ENCODE results near the gene GOLIM4.
A peak's percentile ranks its signal among the peaks of the same experiment; 100 is the strongest.
"Not testable (repeated sequence)": the region's sequence is repeated elsewhere in the genome, so short reads cannot be mapped to it uniquely, and the experiment has no call there.

The GOLIM4 gene

GRCh38 chr3:168095611-168096209 lies at the start of gene GOLIM4:
Gene GOLIM4 (minus strand): TSS chr3:168095924. CDS start chr3:168095285, 639 bp downstream.
- peak within 1 kb of the TSS; percentile 90 for H3K4me3 ChIP-seq (replicated peaks; ENCODE audit: low read depth, low read length)
- TF ChIP-seq CTCF (IDR thresholded peaks at IDR 0.05; ENCODE audit: insufficient read depth, low read length, poor library complexity, severe bottlenecking), result peak; percentile 35

GRCh38 chr3:168141405-168141998 lies 45.8 kb upstream of the GOLIM4 start:
- no peak overlapping the region for H3K4me3 ChIP-seq (replicated peaks; ENCODE audit: low read depth, low read length)
- no peak for TF ChIP-seq CTCF (IDR thresholded peaks at IDR 0.05; ENCODE audit: insufficient read depth, low read length, poor library complexity, severe bottlenecking)
- no peak for DNase-seq (ENCODE audit: extremely low read depth, insufficient read length)
- no peaks in the 10 kb centered on the region for H3K36me3 ChIP-seq (ENCODE audit: control insufficient read depth, insufficient read depth, low read length)
- no peaks in the 10 kb centered on the region for H3K27me3 ChIP-seq (replicated peaks; ENCODE audit: control insufficient read depth, insufficient read depth, low read length)

More at GRCh38 chr3:168095611-168096209, at the start of gene GOLIM4:
- Histone ChIP-seq H3K36me3 (ENCODE audit: control insufficient read depth, insufficient read depth, low read length) (no peaks in the 10 kb centered on the region), H3K27me3 (replicated peaks; ENCODE audit: control insufficient read depth, insufficient read depth, low read length) (no peaks in the 10 kb centered on the region)
- peak; percentile 97 for DNase-seq (ENCODE audit: extremely low read depth, insufficient read length)

- Histone ChIP-seq H3K27me3 (replicated peaks; ENCODE audit: control insufficient read depth, insufficient read depth, low read length) (no peaks in the 10 kb centered on the region), H3K4me3 (replicated peaks; ENCODE audit: low read depth, low read length) (no peak overlapping the region), H3K36me3 (ENCODE audit: control insufficient read depth, insufficient read depth, low read length) (no peaks in the 10 kb centered on the region)
- DNase-seq (ENCODE audit: extremely low read depth, insufficient read length), result no peak
- TF ChIP-seq CTCF (IDR thresholded peaks at IDR 0.05; ENCODE audit: insufficient read depth, low read length, poor library complexity, severe bottlenecking), result no peak
Measured at GRCh38 chr3:168139947-168140346, 44.2 kb upstream of the GOLIM4 start.

- TF ChIP-seq CTCF (IDR thresholded peaks at IDR 0.05; ENCODE audit: insufficient read depth, low read length, poor library complexity, severe bottlenecking), result no peak
- Histone ChIP-seq H3K27me3 (replicated peaks; ENCODE audit: control insufficient read depth, insufficient read depth, low read length) (no peaks in the 10 kb centered on the region), H3K36me3 (ENCODE audit: control insufficient read depth, insufficient read depth, low read length) (no peaks in the 10 kb centered on the region), H3K4me3 (replicated peaks; ENCODE audit: low read depth, low read length) (no peak overlapping the region)
- DNase-seq (ENCODE audit: extremely low read depth, insufficient read length), result no peak
Measured at GRCh38 chr3:168138421-168138820, 42.7 kb upstream of the GOLIM4 start.

- no peak for TF ChIP-seq CTCF (IDR thresholded peaks at IDR 0.05; ENCODE audit: insufficient read depth, low read length, poor library complexity, severe bottlenecking)
- H3K36me3 ChIP-seq (ENCODE audit: control insufficient read depth, insufficient read depth, low read length), result no peaks in the 10 kb centered on the region
Measured at GRCh38 chr3:168134931-168135330, 39.2 kb upstream of the GOLIM4 start.

GRCh38 chr3:168130250-168130649 lies 34.5 kb upstream of the GOLIM4 start:
- not testable (repeated sequence) for H3K4me3 ChIP-seq (replicated peaks; ENCODE audit: low read depth, low read length); H3K27me3 ChIP-seq (replicated peaks; ENCODE audit: control insufficient read depth, insufficient read depth, low read length); DNase-seq (ENCODE audit: extremely low read depth, insufficient read length); H3K36me3 ChIP-seq (ENCODE audit: control insufficient read depth, insufficient read depth, low read length)

More at GRCh38 chr3:168134931-168135330, 39.2 kb upstream of the GOLIM4 start:
- peak; percentile 9 for DNase-seq (ENCODE audit: extremely low read depth, insufficient read length)
- H3K27me3 ChIP-seq (replicated peaks; ENCODE audit: control insufficient read depth, insufficient read depth, low read length), result no peaks in the 10 kb centered on the region
- H3K4me3 ChIP-seq (replicated peaks; ENCODE audit: low read depth, low read length), result no peak overlapping the region

- H3K4me3 ChIP-seq (replicated peaks; ENCODE audit: low read depth, low read length); H3K27me3 ChIP-seq (replicated peaks; ENCODE audit: control insufficient read depth, insufficient read depth, low read length); DNase-seq (ENCODE audit: extremely low read depth, insufficient read length); H3K36me3 ChIP-seq (ENCODE audit: control insufficient read depth, insufficient read depth, low read length): not testable (repeated sequence)
Measured at GRCh38 chr3:168128463-168128862, 32.7 kb upstream of the GOLIM4 start.

Measured in GM06990 (cell line).